Heart right ventricle (tissue), 16 donors: ENCODE data around the gene HS3ST5. TPM values are rescaled to one million over a fixed set of nuclear protein-coding genes. Genes with fewer than 3 reads are reported as not detected.

Experiments used
- ATAC-seq, 8 donors: fragments of 200-7000 bp; cut with Tn5 transposase; one replicate each; pipeline ENCODE4 v1.9.1; 2020; ENCODE audit warnings: mild to moderate bottlenecking in 8 of 8, moderate library complexity in 8 of 8, moderate number of reproducible peaks in 1 of 8
- DNase-seq, 2 donors: peaks; one replicate each; pipeline ENCODE4 v3.0.0-alpha.2; 2020
- H3K27ac ChIP-seq, 10 donors: fragments of 200-600 bp; sonication (generic) in 2 of 10; one replicate each; pipeline versions ENCODE4 v1.5.0 to v1.8.0; 2020 to 2022; ENCODE audit warnings: mild to moderate bottlenecking in 3 of 10
- H3K27me3 ChIP-seq, 7 donors: fragments of 200-600 bp; one replicate each; pipeline ENCODE4 v1.8.0; 2021 to 2022; ENCODE audit warnings: mild to moderate bottlenecking in 2 of 7
- H3K36me3 ChIP-seq, 9 donors: fragments of 200-600 bp; sonication (generic) in 1 of 9; one replicate each; pipeline versions ENCODE4 v1.5.0 to v1.8.0; 2020 to 2022; ENCODE audit warnings: mild to moderate bottlenecking in 2 of 9
- H3K4me1 ChIP-seq, 9 donors: fragments of 200-600 bp; sonication (generic) in 1 of 9; one replicate each; pipeline versions ENCODE4 v1.5.0 to v1.8.0; 2020 to 2022; ENCODE audit warnings: mild to moderate bottlenecking in 4 of 9
- H3K4me3 ChIP-seq, 10 donors: fragments of 200-600 bp; sonication (generic) in 2 of 10; one replicate each; pipeline versions ENCODE4 v1.5.0 to v1.8.0; 2020 to 2022; ENCODE audit warnings: mild to moderate bottlenecking in 7 of 10, moderate library complexity in 2 of 10
- H3K9me3 ChIP-seq, 11 donors: fragments of 200-600 bp in 10 of 11; sonication (generic) in 2 of 11; one replicate each; pipeline versions ENCODE4 v1.5.0 to v1.8.0; 2013 to 2022; ENCODE audit warnings: mild to moderate bottlenecking in 2 of 11, control low read depth in 1 of 11, moderate library complexity in 1 of 11
- CTCF ChIP-seq, 9 donors: fragments of 200-600 bp; sonication (generic) in 2 of 9; IDR thresholded peaks; one replicate each; pipeline versions ENCODE4 v1.5.0 to v1.8.0; 2021 to 2022; ENCODE audit warnings: antibody characterized with exemption in 9 of 9, mild to moderate bottlenecking in 5 of 9, moderate library complexity in 1 of 9
- WGBS, 2 donors: extraction: QIAGEN DNeasy Blood & Tissue Kit; methylation state at CpG; one replicate each; pipeline ENCODE4 v1.1.7; 2013; ENCODE audit warnings: inconsistent platforms in 1 of 2; 5-methylcytosine and 5-hydroxymethylcytosine counted together
- intact Hi-C, 10 donors: fragments of 100-400 bp; cut with DNase I; formaldehyde crosslinking; loops; one replicate each; pipeline versions ENCODE4 v1.11.1 to v1.14.2; 2022
- polyA plus RNA-seq, 2 donors: library from polyadenylated mRNA; stranded (reverse); fragments of 200-250 nt; gene quantifications; one replicate each; pipeline ENCODE4 v1.2.3, GENCODE V29; 2013
- total RNA-seq, 10 donors: library from RNA; stranded (reverse); fragmentation: NEBNext Ultra II Directional in 3 of 10; extraction: Animal tissue kit (Norgen Biotek cat#: 25700) in 3 of 10; gene quantifications; one replicate each; pipeline versions ENCODE4 v1.2.1 to v1.2.4, GENCODE V29; 2021 to 2023
- donor health status: Arrhythmogenic right ventricular cardiomyopathy.
- donor health status: ischemic (EF 13 %, LVEDD 7.1; RV severe dilation, severe dysfunction).
- donor health status: healthy with polysubstance abuse.
- donor health status: DM: no; HTN: yes; CAD: no.
- donor health status: DM: no; HTN: no; CAD: no.
- donor health status: ischemic (EF 25% LVEDD 6.9; RV normal size, moderate dysfunction).
- donor health status: ischemic (EF 25% LVEDD 5.7; RV mildly dilated, moderate dysfunction).
- donor health status: healthy.
- donor health status: DM: yes; HTN: yes; CAD: no.
- donor health status: Ischemic cardiomyopathy.
- donor health status: ischemic (EF 35%, LVEDD 5.7; RV mildly dilated, moderate dysfunction).
- donor health status: nonischemic (EF 11% LVEDD 7.7; RV severe dilation, severe dysfunction).
- donor health status: DM: yes; HTN: yes; CAD: no.
- donor health status: PGD.
- donor health status: ischemic (EF 29% LVEDD 5.4; RV normal size, mild dysfunction).
- donor health status: nonischemic (EF 23%, LVEDD 6.1; RV moderate dilation, normal function).

Gene HS3ST5
- total and polyA plus RNA-seq, 12 donors: not detected

DNA sequence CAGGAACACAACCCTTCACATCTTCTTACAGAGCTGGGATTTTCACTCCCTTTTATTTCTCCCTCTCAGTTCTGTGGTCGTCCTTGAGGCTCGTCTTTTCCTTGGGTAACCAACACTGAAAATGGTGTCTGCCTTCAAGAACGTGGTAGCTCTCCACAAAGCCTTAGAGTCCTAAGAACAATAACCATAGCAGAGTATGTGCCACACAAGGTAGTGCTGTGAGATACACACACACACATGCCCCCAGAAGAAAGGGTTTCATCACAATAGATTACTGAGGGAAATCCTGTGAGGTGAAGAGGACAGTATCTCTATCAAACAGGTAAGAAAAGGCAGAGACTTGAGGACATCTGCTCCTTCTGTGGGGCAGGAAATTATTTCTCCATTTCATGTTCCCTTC, 267.0 kb downstream of the HS3ST5 start:
- ATAC-seq: no peak
- Histone ChIP-seq H3K36me3 (no peaks in the 10 kb centered on the region), H3K4me3 (no peak overlapping the region), H3K4me1 (no peaks in the 10 kb centered on the region), H3K27ac (no peak overlapping the region), H3K9me3 (peaks cover 0 to 8% (median 0%) of the 10 kb centered on the region in 11 donors), H3K27me3 (no peaks in the 10 kb centered on the region)
- DNase-seq: no peak
- WGBS, 2 donors: 91 to 93% methylated on average over 3 of the region's 3 CpGs
- no peak for TF ChIP-seq CTCF (IDR thresholded peaks at IDR 0.05)
- intact Hi-C loops: no loop called here

DNA sequence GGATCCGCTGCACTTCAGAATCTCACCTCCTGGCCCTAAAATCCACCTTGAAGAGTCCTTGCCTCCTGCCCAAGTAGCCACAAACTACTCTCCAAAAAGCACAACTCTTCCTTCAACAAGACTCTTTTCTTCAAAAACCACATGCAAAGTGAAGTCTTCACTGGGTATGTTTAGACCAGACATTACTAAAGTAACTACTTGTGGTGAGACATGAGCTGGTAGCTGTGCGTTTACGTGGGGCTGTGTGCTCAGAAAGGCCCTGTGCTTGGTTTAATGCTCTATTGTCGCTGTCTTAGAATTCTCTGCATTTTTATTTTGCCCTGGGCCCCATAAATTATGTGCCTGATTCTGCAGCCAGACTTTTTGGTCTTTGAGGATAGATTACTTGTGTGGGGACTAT, 267.5 kb downstream of the HS3ST5 start:
- WGBS, 2 donors: 94 to 96% methylated on average over 4 of the region's 4 CpGs
- H3K27ac ChIP-seq: no peak overlapping the region
- intact Hi-C loops: no loop called here
- H3K27me3 ChIP-seq: no peaks in the 10 kb centered on the region
- DNase-seq (no peak), ATAC-seq (no peak)
- no peak overlapping the region for H3K4me3 ChIP-seq
- H3K36me3 ChIP-seq: no peaks in the 10 kb centered on the region
- H3K9me3 ChIP-seq: peaks cover 0 to 5% (median 0%) of the 10 kb centered on the region in 11 donors
- no peak for TF ChIP-seq CTCF (IDR thresholded peaks at IDR 0.05)
- no peaks in the 10 kb centered on the region for H3K4me1 ChIP-seq

DNA sequence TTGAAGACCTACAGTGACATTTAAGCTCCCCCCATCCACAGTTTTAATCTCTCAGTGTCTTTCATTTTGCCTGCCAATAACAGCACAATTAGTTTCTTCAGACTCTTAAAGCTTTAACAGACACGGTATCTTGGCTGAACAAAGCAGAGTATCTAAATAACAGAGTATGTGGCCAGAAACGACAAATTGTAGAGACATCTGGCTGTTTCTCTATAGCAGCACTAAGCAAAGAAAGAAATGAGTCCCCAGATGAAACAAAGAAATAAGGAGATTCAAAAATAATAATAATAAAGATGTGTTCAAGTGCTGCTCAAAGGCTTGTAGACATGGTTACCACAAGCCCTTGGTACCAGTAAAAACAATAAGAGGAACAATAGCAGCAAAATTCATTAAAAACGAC, 274.1 kb downstream of the HS3ST5 start:
- no peaks in the 10 kb centered on the region for H3K4me1 ChIP-seq
- DNase-seq: no peak
- H3K9me3 ChIP-seq: peaks cover 0 to 3% (median 0%) of the 10 kb centered on the region in 11 donors
- intact Hi-C loops: no loop called here
- TF ChIP-seq CTCF (IDR thresholded peaks at IDR 0.05): no peak
- peak overlapping the region in 5 of 10 donors; percentile 8 to 35 (median 30) for H3K27ac ChIP-seq
- no peaks in the 10 kb centered on the region for H3K36me3 ChIP-seq
- no peaks in the 10 kb centered on the region for H3K27me3 ChIP-seq
- no peak for ATAC-seq
- peak overlapping the region in 1 of 10 donors; percentile 25 for H3K4me3 ChIP-seq
- 59 to 62% methylated on average over 3 of the region's 3 CpGs for WGBS, 2 donors

DNA sequence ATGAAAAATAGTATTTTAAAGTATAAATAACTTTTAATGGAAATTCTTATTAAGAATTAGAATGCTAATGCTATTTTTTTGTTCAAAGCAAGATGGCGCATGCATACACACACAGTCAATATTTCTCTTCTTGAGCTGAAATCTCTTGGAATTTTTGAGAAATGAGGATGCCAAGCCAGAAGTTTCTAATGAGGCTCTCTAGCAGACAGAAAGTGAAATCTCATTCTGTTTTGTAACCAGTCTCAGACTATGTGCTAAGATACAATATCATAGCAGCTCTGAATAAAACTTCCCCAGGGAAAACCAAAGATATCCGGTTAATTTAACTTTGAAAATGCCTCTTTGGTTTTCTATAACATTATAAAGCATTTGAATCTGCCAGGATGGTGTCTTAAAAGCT, 274.7 kb downstream of the HS3ST5 start:
- DNase-seq (no peak), ATAC-seq (peak in 5 of 8 donors; percentile 33 to 63 (median 49))
- H3K9me3 ChIP-seq: peaks cover 0 to 3% (median 0%) of the 10 kb centered on the region in 11 donors

More for the DNA sequence above, 274.7 kb downstream of the HS3ST5 start:
- Histone ChIP-seq H3K27ac (peak overlapping the region in 5 of 10 donors; percentile 8 to 35 (median 30)), H3K27me3 (no peaks in the 10 kb centered on the region), H3K36me3 (no peaks in the 10 kb centered on the region), H3K4me1 (no peaks in the 10 kb centered on the region), H3K4me3 (peak overlapping the region in 3 of 10 donors; percentile 7 to 25 (median 23))
- WGBS, 2 donors: 62 to 76% methylated on average over 2 of the region's 2 CpGs
- intact Hi-C loops: no loop called here
- TF ChIP-seq CTCF (IDR thresholded peaks at IDR 0.05): peak in 4 of 9 donors; percentile 9 to 20 (median 17)
